K562 (cell line): ENCODE results near the gene THRSP. TPM values are rescaled to one million over a fixed set of nuclear protein-coding genes. Genes with fewer than 3 reads are reported as not detected.

Experiments used
- ARID3B ChIP-seq: fragments of 250-450 bp; sonication (Bioruptor Pico); IDR thresholded peaks from 2 replicates; pipeline ENCODE4 v1.4.0; 2020; ENCODE audit warnings: borderline replicate concordance
- BCLAF1 ChIP-seq, 2 experiments: fragments of 450-650 bp in 1 of 2; IDR thresholded peaks; 2 replicates each; pipeline ENCODE4 v1.6.1; 2011 to 2017; ENCODE audit warnings: low read depth in 2 of 2, antibody characterized with exemption in 1 of 2, borderline replicate concordance in 1 of 2, low read length in 1 of 2, mild to moderate bottlenecking in 1 of 2, mixed read lengths in 1 of 2; ENCODE audit not compliant: control insufficient read depth in 1 of 2
- BRF2 ChIP-seq: IDR thresholded peaks from 3 replicates; pipeline ENCODE4 v1.6.1; 2011; ENCODE audit warnings: borderline replicate concordance, mild to moderate bottlenecking; ENCODE audit not compliant: insufficient read length, insufficient read depth
- COPS2 ChIP-seq: fragments of 450-650 bp; conservative IDR thresholded peaks from 2 replicates; pipeline ENCODE4 v1.6.1; 2016; ENCODE audit warnings: mild to moderate bottlenecking, moderate library complexity
- ELF1 ChIP-seq: fragments of 200-800 bp; sonication (Bioruptor generic); IDR thresholded peaks from 2 replicates; pipeline ENCODE4 v1.6.1; 2016; ENCODE audit warnings: missing genetic modification characterization, missing compliant biosample characterization
- HMGN3 ChIP-seq: IDR thresholded peaks from 2 replicates; pipeline ENCODE4 v1.6.1; 2011; ENCODE audit warnings: borderline replicate concordance, low read depth, mild to moderate bottlenecking, mixed read lengths, low read length; ENCODE audit not compliant: insufficient read length; ENCODE audit errors: extremely low read depth
- NFATC3 ChIP-seq: fragments of 450-650 bp; IDR thresholded peaks from 2 replicates; pipeline ENCODE4 v1.6.1; 2017; ENCODE audit warnings: mild to moderate bottlenecking
- NR3C1 ChIP-seq: sonication (generic); formaldehyde crosslinking; IDR thresholded peaks from 2 replicates; pipeline ENCODE4 v1.8.1; 2022; ENCODE audit warnings: missing genetic modification reagents
- PBX2 ChIP-seq, 2 experiments: IDR thresholded peaks in 1 of 2; conservative IDR thresholded peaks in 1 of 2; 2 replicates each; pipeline ENCODE4 v1.6.1; 2016; ENCODE audit warnings: low read depth in 2 of 2, mild to moderate bottlenecking in 1 of 2, missing compliant biosample characterization in 1 of 2, missing genetic modification characterization in 1 of 2, moderate library complexity in 1 of 2
- PHB ChIP-seq: fragments of 250-450 bp; sonication (Bioruptor Pico); IDR thresholded peaks from 2 replicates; pipeline ENCODE4 v1.5.0; 2021
- PHF8 ChIP-seq: fragments of 200-600 bp; sonication (generic); IDR thresholded peaks from 2 replicates; pipeline ENCODE4 v1.6.1; 2012; ENCODE audit warnings: mixed run types, mild to moderate bottlenecking, inconsistent platforms, low read length, moderate library complexity, borderline replicate concordance
- RNF2 ChIP-seq: sonication (generic); IDR thresholded peaks from 2 replicates; pipeline ENCODE4 v1.6.1; 2016
- SETDB1 ChIP-seq: IDR thresholded peaks from one replicate; pipeline ENCODE4 v1.6.1; 2012; ENCODE audit warnings: low read length, control low read depth, inconsistent platforms
- THAP7 ChIP-seq: fragments of 250-450 bp; sonication (Bioruptor Pico); IDR thresholded peaks from 2 replicates; pipeline ENCODE4 v1.5.0; 2021
- ZNF316 ChIP-seq: fragments of 450-650 bp; IDR thresholded peaks from 2 replicates; pipeline ENCODE4 v1.6.1; 2016
- polyA plus RNA-seq, 8 experiments: library from polyadenylated mRNA; depleted of rRNA in 4 of 8; stranded (reverse) in 5 of 8; unstranded in 3 of 8; fragments of >200 nt; fragmentation: Nextera tagmentation in 2 of 8; fragmentation: Illumina TruSeq in 1 of 8; extraction: Ambion mirVana in 2 of 8; extraction: Trizol in 1 of 8; gene quantifications; 2 replicates each; pipeline versions ENCODE4 v1.2.1 to v1.2.3, GENCODE V29; 2011 to 2014; ENCODE audit warnings: inconsistent platforms in 1 of 8, missing spikeins in 1 of 8
- total RNA-seq, 7 experiments: library from RNA; depleted of rRNA in 6 of 7; stranded (reverse); fragments of >200 nt in 6 of 7; fragmentation: Illumina TruSeq in 2 of 7; extraction: Trizol in 2 of 7; gene quantifications; 2 replicates each; pipeline versions ENCODE4 v1.2.1 to v1.2.3, GENCODE V29; 2011 to 2021; ENCODE audit warnings: low replicate concordance in 1 of 7

Gene THRSP
- total and polyA plus RNA-seq, 9 of the 15 experiments (the other 6 are each of a cell fraction or from before 2014, with no cell fraction given) = 0.23 to 0.56 (median 0.31) TPM; not detected in 2

- TF ChIP-seq NR3C1 (CRISPR knock-in tag) (no peak), COPS2 (no peak), ARID3B (no peak), BRF2 (no peak), HMGN3 (peak; percentile 95), RNF2 (peak; percentile 87), SETDB1 (no peak), PHB (CRISPR knock-in tag) (no peak), BCLAF1 (IDR thresholded peaks at IDR 0.05; ENCODE audit: borderline replicate concordance in 1 of 2, control insufficient read depth in 1 of 2, low read depth in 2 of 2, low read length in 1 of 2) (peak in 1 of 2 experiments; percentile 97; a peak in 2 of 4 replicates), ZNF316 (no peak), NFATC3 (peak; percentile 17; the same call in 1 of the 2 replicates), ELF1 (tag) (peak; percentile 50; the same call in 1 of the 2 replicates), PBX2 (CRISPR knock-in tag; IDR thresholded peaks at IDR 0.05; ENCODE audit: low read depth) (no peak), PBX2 (tag; conservative IDR thresholded peaks at IDR 0.05; ENCODE audit: low read depth) (no peak), PHF8 (peak; percentile 90), THAP7 (CRISPR knock-in tag) (peak; percentile 76; the same call in 1 of the 2 replicates)
Measured at GRCh38 chr11:78079232-78080083, 15.8 kb downstream of the THRSP start, which contains the start of gene NDUFC2 (continued).
